CD14-positive monocyte (primary cell): ENCODE results near the gene IL17C. TPM values are rescaled to one million over a fixed set of nuclear protein-coding genes. Genes with fewer than 3 reads are reported as not detected.
A peak's percentile ranks its signal among the peaks of the same experiment; 100 is the strongest.

ENCODE experiments used
- DNase-seq, 3 donors: peaks; one replicate each; pipeline ENCODE4 v3.0.0-alpha.2; 2011 to 2022
- H2AFZ ChIP-seq: 2 replicates; pipeline ENCODE4 v1.6.0; 2012; ENCODE audit warnings: mild to moderate bottlenecking, low read depth, low read length, inconsistent platforms; ENCODE audit not compliant: insufficient read depth, poor library complexity, severe bottlenecking
- H3K27ac ChIP-seq, 2 donors: 1 replicate in 1 of 2; 2 replicates in 1 of 2; pipeline ENCODE4 v1.5.1; 2012 to 2013; ENCODE audit warnings: low read length in 2 of 2, control low read depth in 1 of 2, inconsistent platforms in 1 of 2, low read depth in 1 of 2, mild to moderate bottlenecking in 1 of 2
- H3K27me3 ChIP-seq, 2 donors: one replicate each; pipeline versions ENCODE4 v1.6.0 to v1.6.1; 2011 to 2013; ENCODE audit warnings: low read length in 2 of 2; ENCODE audit not compliant: control insufficient read depth in 2 of 2, insufficient read depth in 2 of 2
- H3K36me3 ChIP-seq, 2 donors: replicated peaks in 1 of 2; 1 replicate in 1 of 2; 2 replicates in 1 of 2; pipeline versions ENCODE4 v1.5.1 to v1.6.1; 2012 to 2013; ENCODE audit warnings: low read length in 2 of 2, control low read depth in 1 of 2, inconsistent platforms in 1 of 2, mild to moderate bottlenecking in 1 of 2; ENCODE audit not compliant: insufficient read depth in 2 of 2, control insufficient read depth in 1 of 2
- H3K4me1 ChIP-seq, 2 donors: 1 replicate in 1 of 2; 2 replicates in 1 of 2; pipeline versions ENCODE4 v1.5.1 to v1.6.1; 2012 to 2013; ENCODE audit warnings: low read length in 2 of 2, control low read depth in 1 of 2, inconsistent platforms in 1 of 2, mild to moderate bottlenecking in 1 of 2, moderate library complexity in 1 of 2; ENCODE audit not compliant: insufficient read depth in 2 of 2, control insufficient read depth in 1 of 2
- H3K4me2 ChIP-seq: replicated peaks from 2 replicates; pipeline ENCODE3; 2012; ENCODE audit warnings: low read length, moderate library complexity, mild to moderate bottlenecking; ENCODE audit not compliant: poor library complexity, severe bottlenecking; ENCODE audit errors: extremely low read depth
- H3K4me3 ChIP-seq, 3 experiments: fragments of 200-600 bp in 1 of 3; sonication (generic) in 1 of 3; replicated peaks in 1 of 3; 1 replicate in 2 of 3; 2 replicates in 1 of 3; pipeline ENCODE4 v1.5.1; 2011 to 2013; ENCODE audit warnings: low read length in 3 of 3, mild to moderate bottlenecking in 3 of 3, control low read depth in 2 of 3, low read depth in 2 of 3, inconsistent platforms in 1 of 3, moderate library complexity in 1 of 3
- H3K79me2 ChIP-seq: 2 replicates; pipeline ENCODE4 v1.6.0; 2012; ENCODE audit warnings: mild to moderate bottlenecking, control low read depth, inconsistent platforms, low read length, moderate library complexity; ENCODE audit not compliant: insufficient read depth
- H3K9ac ChIP-seq: 2 replicates; pipeline ENCODE4 v1.6.0; 2017; ENCODE audit warnings: low read length, mild to moderate bottlenecking; ENCODE audit not compliant: insufficient read depth, poor library complexity, severe bottlenecking
- H3K9me3 ChIP-seq, 2 donors: replicated peaks in 1 of 2; 1 replicate in 1 of 2; 2 replicates in 1 of 2; pipeline versions ENCODE4 v1.5.1 to v1.6.1; 2012 to 2013; ENCODE audit warnings: low read length in 2 of 2, control low read depth in 1 of 2; ENCODE audit not compliant: control insufficient read depth in 1 of 2, insufficient read depth in 1 of 2
- H4K20me1 ChIP-seq: 2 replicates; pipeline ENCODE4 v1.6.0; 2012; ENCODE audit warnings: mild to moderate bottlenecking, low read length, control low read depth, moderate library complexity; ENCODE audit not compliant: insufficient read depth
- H3K27ac Mint-ChIP-seq, 7 donors: one replicate each; pipeline ENCODE4 v1.8.0; 2020; ENCODE audit warnings: mild to moderate bottlenecking in 7 of 7, mixed read lengths in 7 of 7, moderate library complexity in 6 of 7, inconsistent platforms in 2 of 7
- H3K27me3 Mint-ChIP-seq, 3 donors: one replicate each; pipeline ENCODE4 v1.8.0; 2021 to 2022; ENCODE audit warnings: low read depth in 3 of 3, mild to moderate bottlenecking in 3 of 3, mixed read lengths in 3 of 3, moderate library complexity in 3 of 3, inconsistent platforms in 1 of 3
- H3K36me3 Mint-ChIP-seq, 2 donors: one replicate each; pipeline ENCODE4 v1.8.0; 2020; ENCODE audit warnings: mixed read lengths in 2 of 2, inconsistent platforms in 1 of 2, mild to moderate bottlenecking in 1 of 2
- H3K4me1 Mint-ChIP-seq: one replicate; pipeline ENCODE4 v1.8.0; 2020; ENCODE audit warnings: mild to moderate bottlenecking, mixed read lengths
- H3K4me3 Mint-ChIP-seq, 2 donors: one replicate each; pipeline ENCODE4 v1.8.0; 2020; ENCODE audit warnings: mild to moderate bottlenecking in 2 of 2, mixed read lengths in 2 of 2, moderate library complexity in 1 of 2
- H3K9me3 Mint-ChIP-seq, 7 donors: one replicate each; pipeline ENCODE4 v1.8.0; 2020 to 2022; ENCODE audit warnings: mixed read lengths in 7 of 7, mild to moderate bottlenecking in 6 of 7, moderate library complexity in 6 of 7, inconsistent platforms in 2 of 7
- CTCF ChIP-seq: fragments of 200-600 bp; IDR thresholded peaks from one replicate; pipeline ENCODE4 v1.8.0; 2022; ENCODE audit warnings: antibody characterized with exemption, mild to moderate bottlenecking
- WGBS: methylation state at CpG from one replicate; pipeline ENCODE4 v1.1.5; 2013; ENCODE audit warnings: missing lambda C conversion rate; ENCODE audit not compliant: insufficient coverage; 5-methylcytosine and 5-hydroxymethylcytosine counted together
- intact Hi-C, 2 donors: fragments of 100-400 bp; cut with micrococcal nuclease; formaldehyde crosslinking; loops; one replicate each; pipeline versions ENCODE4 v1.15.0 to v1.15.1; 2023
- polyA plus RNA-seq, 3 donors: library from polyadenylated mRNA; depleted of rRNA in 1 of 3; unstranded in 2 of 3; stranded (reverse) in 1 of 3; fragments of 300-500 nt in 2 of 3; fragments of >200 nt in 1 of 3; fragmentation: Illumina TruSeq in 2 of 3; gene quantifications; 1 replicate in 2 of 3; 2 replicates in 1 of 3; pipeline ENCODE4 v1.2.3, GENCODE V29; 2012 to 2021

Gene IL17C
- polyA plus RNA-seq, 3 donors: 0.08 TPM; not detected in 2

GRCh38 chr16:88631384-88631783, 7.0 kb upstream of the IL17C start:
- peaks cover 49 to 57% of the 10 kb centered on the region in 2 donors for H3K36me3 ChIP-seq
- peaks cover 10% of the 10 kb centered on the region for H3K4me1 Mint-ChIP-seq

GRCh38 chr16:88631920-88632586, 6.3 kb upstream of the IL17C start:
- peaks cover 23% of the 10 kb centered on the region for H4K20me1 ChIP-seq
- intact Hi-C loops: loop anchor here in 1 of 2 donors (10.0 kb wide), 1 partner anchor 53 kb away; the partner anchor contains the start of gene SNAI3
- no peak overlapping the region for H3K27ac ChIP-seq
- Mint-ChIP-seq H3K4me3 (no peak overlapping the region), H3K4me1 (peaks cover 11% of the 10 kb centered on the region), H3K9me3 (peaks cover 0 to 1% (median 0%) of the 10 kb centered on the region in 7 donors), H3K27me3 (peaks cover 15 to 34% (median 20%) of the 10 kb centered on the region in 3 donors), H3K36me3 (peaks cover 43 to 62% of the 10 kb centered on the region in 2 donors), H3K27ac (no peak overlapping the region)
- no peaks in the 10 kb centered on the region for H3K79me2 ChIP-seq
- no peak for TF ChIP-seq CTCF
- peaks cover 0 to 18% of the 10 kb centered on the region in 2 donors for H3K27me3 ChIP-seq
- H3K9ac ChIP-seq: no peak overlapping the region
- no peak overlapping the region for H2AFZ ChIP-seq
- DNase-seq: no peak
- no peaks in the 10 kb centered on the region for H3K9me3 ChIP-seq
- 95% methylated on average over 25 of the region's 30 CpGs for WGBS
- H3K36me3 ChIP-seq: peaks cover 42 to 51% of the 10 kb centered on the region in 2 donors
- H3K4me1 ChIP-seq: peaks cover 21 to 26% of the 10 kb centered on the region in 2 donors
- H3K4me3 ChIP-seq: no peak overlapping the region
- H3K4me2 ChIP-seq: no peak overlapping the region

More at GRCh38 chr16:88631384-88631783, 7.0 kb upstream of the IL17C start:
- Histone ChIP-seq H3K9ac (no peak overlapping the region), H3K9me3 (no peaks in the 10 kb centered on the region), H3K4me1 (peaks cover 21 to 26% of the 10 kb centered on the region in 2 donors), H3K27ac (no peak overlapping the region), H3K4me3 (no peak overlapping the region), H4K20me1 (peaks cover 23% of the 10 kb centered on the region), H2AFZ (no peak overlapping the region), H3K27me3 (peaks cover 0 to 16% of the 10 kb centered on the region in 2 donors), H3K4me2 (no peak overlapping the region), H3K79me2 (no peaks in the 10 kb centered on the region)
- Mint-ChIP-seq H3K27ac (peak overlapping the region in 1 of 7 donors; percentile 13), H3K4me3 (no peak overlapping the region), H3K36me3 (peaks cover 49 to 69% of the 10 kb centered on the region in 2 donors), H3K9me3 (no peaks in the 10 kb centered on the region), H3K27me3 (peaks cover 13 to 28% (median 15%) of the 10 kb centered on the region in 3 donors)
- no peak for TF ChIP-seq CTCF
- DNase-seq: no peak
- WGBS: 79% methylated on average over 7 of the region's 16 CpGs
- intact Hi-C loops: loop anchor here in 1 of 2 donors (10.0 kb wide), 1 partner anchor 53 kb away; the partner anchor contains the start of gene SNAI3
